Measurements from ENCODE around the gene TSPAN9. TPM values are rescaled to one million over a fixed set of nuclear protein-coding genes. Genes with fewer than 3 reads are reported as not detected.

Gene TSPAN9
- total RNA-seq, 1 donor from 2014 or later: 49.4 TPM

GRCh38 chr12:3038166-3038565, 39.0 kb upstream of the TSPAN9 start:
- no peak for DNase-seq (ENCODE audit: low spot score in 2 of 2, unreplicated experiment in 2 of 2)
- no peak for TF ChIP-seq CTCF (IDR thresholded peaks at IDR 0.05; ENCODE audit: unreplicated experiment)
- Mint-ChIP-seq H3K27ac (no peak overlapping the region), H3K27me3 (ENCODE audit: low read depth) (no peaks in the 10 kb centered on the region), H3K36me3 (peaks cover 2% of the 10 kb centered on the region), H3K4me3 (no peak overlapping the region), H3K4me1 (peaks cover 9% of the 10 kb centered on the region), H3K9me3 (no peaks in the 10 kb centered on the region)

GRCh38 chr12:3038926-3039510, 38.2 kb upstream of the TSPAN9 start:
- peaks cover 2% of the 10 kb centered on the region for H3K36me3 Mint-ChIP-seq
- H3K27me3 Mint-ChIP-seq (ENCODE audit: low read depth): no peaks in the 10 kb centered on the region
- no peak overlapping the region for H3K27ac Mint-ChIP-seq

GRCh38 chr12:3040026-3040656, 37.0 kb upstream of the TSPAN9 start:
- Mint-ChIP-seq H3K36me3 (peaks cover 2% of the 10 kb centered on the region), H3K4me3 (no peak overlapping the region), H3K27ac (no peak overlapping the region)

More at GRCh38 chr12:3038926-3039510, 38.2 kb upstream of the TSPAN9 start:
- DNase-seq (ENCODE audit: low spot score in 2 of 2, unreplicated experiment in 2 of 2): no peak
- TF ChIP-seq CTCF (IDR thresholded peaks at IDR 0.05; ENCODE audit: unreplicated experiment): no peak
- Mint-ChIP-seq H3K9me3 (no peaks in the 10 kb centered on the region), H3K4me3 (no peak overlapping the region), H3K4me1 (peaks cover 3% of the 10 kb centered on the region)

GRCh38 chr12:3040663-3041544, 36.3 kb upstream of the TSPAN9 start:
- DNase-seq (ENCODE audit: low spot score in 2 of 2, unreplicated experiment in 2 of 2): no peak
- TF ChIP-seq CTCF (IDR thresholded peaks at IDR 0.05; ENCODE audit: unreplicated experiment): no peak
- peaks cover 2% of the 10 kb centered on the region for H3K36me3 Mint-ChIP-seq
- no peak overlapping the region for H3K27ac Mint-ChIP-seq
- no peaks in the 10 kb centered on the region for H3K27me3 Mint-ChIP-seq (ENCODE audit: low read depth)
- no peaks in the 10 kb centered on the region for H3K4me1 Mint-ChIP-seq
- H3K9me3 Mint-ChIP-seq: no peaks in the 10 kb centered on the region
- no peak overlapping the region for H3K4me3 Mint-ChIP-seq

More at GRCh38 chr12:3040026-3040656, 37.0 kb upstream of the TSPAN9 start:
- DNase-seq (ENCODE audit: low spot score in 2 of 2, unreplicated experiment in 2 of 2): no peak
- H3K27me3 Mint-ChIP-seq (ENCODE audit: low read depth): no peaks in the 10 kb centered on the region
- no peaks in the 10 kb centered on the region for H3K9me3 Mint-ChIP-seq
- H3K4me1 Mint-ChIP-seq: no peaks in the 10 kb centered on the region
- TF ChIP-seq CTCF (IDR thresholded peaks at IDR 0.05; ENCODE audit: unreplicated experiment): no peak

GRCh38 chr12:3041558-3042164, 35.5 kb upstream of the TSPAN9 start:
- Mint-ChIP-seq H3K36me3 (peaks cover 2% of the 10 kb centered on the region), H3K4me3 (no peak overlapping the region), H3K27me3 (ENCODE audit: low read depth) (no peaks in the 10 kb centered on the region), H3K27ac (no peak overlapping the region), H3K9me3 (no peaks in the 10 kb centered on the region), H3K4me1 (no peaks in the 10 kb centered on the region)
- DNase-seq (ENCODE audit: low spot score in 2 of 2, unreplicated experiment in 2 of 2): no peak
- TF ChIP-seq CTCF (IDR thresholded peaks at IDR 0.05; ENCODE audit: unreplicated experiment): peak; percentile 43

All from mesothelial cell of epicardium (in vitro differentiated cells).